Measurements from ENCODE around the gene CMIP.

Gene CMIP

DNA sequence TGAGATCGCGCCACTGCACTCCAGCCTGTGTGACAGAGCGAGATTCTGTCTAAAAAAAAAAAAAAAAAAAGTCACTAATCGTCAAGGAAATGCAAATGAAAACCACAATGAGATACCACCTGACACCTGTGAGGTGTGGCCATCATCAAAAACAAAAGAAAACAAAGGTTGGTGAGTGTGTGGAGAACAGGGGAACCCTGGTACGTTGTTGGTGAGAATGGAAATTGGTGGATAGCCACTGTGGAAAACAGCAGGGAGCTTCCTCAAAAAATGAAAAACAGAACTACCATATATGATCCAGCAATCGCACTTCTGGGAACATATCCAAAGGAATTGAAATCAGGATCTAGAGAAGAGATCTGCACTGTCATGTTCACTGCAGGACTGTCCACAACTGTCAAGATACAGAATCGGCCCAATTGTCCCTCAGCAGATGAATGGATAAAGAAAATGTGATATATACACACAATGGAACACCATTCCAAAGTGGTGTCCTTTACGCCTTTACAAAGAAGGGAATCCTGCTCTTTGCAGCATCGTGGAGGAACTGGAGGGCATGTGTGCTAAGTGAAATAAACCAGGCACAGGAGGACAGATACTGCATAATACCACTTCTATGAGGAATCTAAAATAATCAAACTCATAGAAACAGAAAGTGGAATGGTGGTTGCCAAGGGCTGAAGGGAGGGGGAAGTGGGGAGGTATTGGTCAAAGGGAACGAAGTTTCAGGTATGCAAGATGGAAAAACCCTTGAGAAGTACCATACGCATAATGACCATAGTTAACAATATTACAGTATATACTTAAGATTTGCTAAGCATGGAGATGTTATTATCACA is 271.0 kb downstream of the CMIP start:
- no peaks in the 10 kb centered on the region for H3K79me2 ChIP-seq
- TF ChIP-seq, protein P1, sequence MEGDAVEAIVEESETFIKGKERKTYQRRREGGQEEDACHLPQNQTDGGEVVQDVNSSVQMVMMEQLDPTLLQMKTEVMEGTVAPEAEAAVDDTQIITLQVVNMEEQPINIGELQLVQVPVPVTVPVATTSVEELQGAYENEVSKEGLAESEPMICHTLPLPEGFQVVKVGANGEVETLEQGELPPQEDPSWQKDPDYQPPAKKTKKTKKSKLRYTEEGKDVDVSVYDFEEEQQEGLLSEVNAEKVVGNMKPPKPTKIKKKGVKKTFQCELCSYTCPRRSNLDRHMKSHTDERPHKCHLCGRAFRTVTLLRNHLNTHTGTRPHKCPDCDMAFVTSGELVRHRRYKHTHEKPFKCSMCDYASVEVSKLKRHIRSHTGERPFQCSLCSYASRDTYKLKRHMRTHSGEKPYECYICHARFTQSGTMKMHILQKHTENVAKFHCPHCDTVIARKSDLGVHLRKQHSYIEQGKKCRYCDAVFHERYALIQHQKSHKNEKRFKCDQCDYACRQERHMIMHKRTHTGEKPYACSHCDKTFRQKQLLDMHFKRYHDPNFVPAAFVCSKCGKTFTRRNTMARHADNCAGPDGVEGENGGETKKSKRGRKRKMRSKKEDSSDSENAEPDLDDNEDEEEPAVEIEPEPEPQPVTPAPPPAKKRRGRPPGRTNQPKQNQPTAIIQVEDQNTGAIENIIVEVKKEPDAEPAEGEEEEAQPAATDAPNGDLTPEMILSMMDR (IDR thresholded peaks at IDR 0.05) = no peak
- no peak overlapping the region for H3K27ac ChIP-seq
- H3K9me3 ChIP-seq (ENCODE audit: control insufficient read depth, low read length) = no peaks in the 10 kb centered on the region
- no peak overlapping the region for H3K4me2 ChIP-seq (ENCODE audit: low read length)
- H3K4me1 ChIP-seq = no peaks in the 10 kb centered on the region
- H3K4me3 ChIP-seq (ENCODE audit: low read depth, low read length) = no peak overlapping the region
- H3K27me3 ChIP-seq (ENCODE audit: control insufficient read depth, insufficient read depth, low read length) = no peaks in the 10 kb centered on the region
- H2AFZ ChIP-seq = no peak overlapping the region
- no peak overlapping the region for H3K9ac ChIP-seq
- no peaks in the 10 kb centered on the region for H3K36me3 ChIP-seq (ENCODE audit: control insufficient read depth, insufficient read depth, low read length)

DNA sequence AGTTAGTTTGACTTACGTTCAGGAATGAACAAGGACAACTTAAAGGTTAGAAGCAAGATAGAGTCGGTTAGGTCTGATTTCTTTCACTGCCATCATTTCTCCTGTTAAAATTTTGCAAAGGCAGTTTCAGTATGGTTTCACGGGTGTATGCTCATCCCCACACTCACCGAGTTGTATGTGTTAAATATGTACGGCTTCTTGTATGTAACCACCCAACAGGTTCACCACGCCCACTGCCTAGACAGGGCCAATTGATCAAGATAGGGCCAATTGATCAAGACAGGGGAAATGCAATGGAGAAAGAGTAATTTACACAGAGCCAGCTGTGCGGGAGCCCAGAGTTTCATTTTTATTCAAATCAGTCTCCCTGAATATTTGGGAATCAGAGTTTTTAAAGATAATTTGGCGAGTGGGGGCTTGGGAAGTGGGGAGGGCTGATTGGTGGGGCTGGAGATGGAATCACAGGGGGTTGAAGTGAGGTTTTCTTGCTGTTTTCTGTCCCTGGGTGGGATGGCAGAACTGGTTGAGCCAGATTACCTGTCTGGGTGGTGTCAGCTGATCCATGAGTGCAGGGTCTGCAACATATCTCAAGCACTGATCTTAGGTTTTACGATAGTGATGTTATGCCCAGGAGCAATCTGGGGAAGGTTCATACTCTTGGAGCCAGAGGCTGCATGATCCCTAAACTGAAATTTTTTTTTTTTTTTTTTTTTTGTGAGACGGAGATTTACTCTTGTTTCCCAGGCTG is 272.0 kb downstream of the CMIP start:
- Histone ChIP-seq H3K4me1 (no peaks in the 10 kb centered on the region), H2AFZ (no peak overlapping the region), H3K4me3 (ENCODE audit: low read depth, low read length) (no peak overlapping the region)

DNA sequence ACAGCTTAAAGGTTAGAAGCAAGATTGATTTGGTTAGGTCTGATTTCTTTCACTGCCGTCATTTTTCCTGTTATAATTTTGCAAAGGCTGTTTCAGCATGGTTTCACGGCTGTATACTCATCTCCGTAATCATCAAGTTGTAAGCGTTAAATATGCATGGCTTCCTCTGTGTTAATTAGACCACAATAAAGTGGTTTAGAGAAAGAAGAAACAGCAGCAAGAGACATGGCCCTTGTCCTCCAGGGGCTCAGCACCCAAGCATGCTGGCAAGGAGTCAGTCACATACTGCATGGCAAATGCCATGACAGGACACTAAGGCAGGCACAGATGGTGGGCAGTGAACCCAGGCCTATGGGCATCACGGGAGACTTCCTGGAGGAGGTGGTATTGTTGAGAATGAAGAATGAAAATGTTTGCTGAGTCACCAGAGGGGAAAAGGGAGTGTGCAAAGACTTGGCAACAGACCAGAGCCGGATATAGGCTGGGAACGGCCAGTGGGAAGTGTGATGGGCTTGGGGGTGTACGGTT is 273.1 kb downstream of the CMIP start:
- H3K27me3 ChIP-seq (ENCODE audit: control insufficient read depth, insufficient read depth, low read length) = no peaks in the 10 kb centered on the region
- H3K9ac ChIP-seq = no peak overlapping the region
- H3K9me3 ChIP-seq (ENCODE audit: control insufficient read depth, low read length) = no peaks in the 10 kb centered on the region
- H3K4me2 ChIP-seq (ENCODE audit: low read length) = no peak overlapping the region
- no peak overlapping the region for H3K27ac ChIP-seq
- H3K4me3 ChIP-seq (ENCODE audit: low read depth, low read length) = no peak overlapping the region
- H3K36me3 ChIP-seq (ENCODE audit: control insufficient read depth, insufficient read depth, low read length) = no peaks in the 10 kb centered on the region
- TF ChIP-seq, protein P1 (IDR thresholded peaks at IDR 0.05) = no peak
- H3K4me1 ChIP-seq = no peaks in the 10 kb centered on the region
- no peak overlapping the region for H2AFZ ChIP-seq
- H3K79me2 ChIP-seq = no peaks in the 10 kb centered on the region

More for the DNA sequence above, 272.0 kb downstream of the CMIP start:
- Histone ChIP-seq H3K4me2 (ENCODE audit: low read length) (no peak overlapping the region), H3K79me2 (no peaks in the 10 kb centered on the region), H3K9me3 (ENCODE audit: control insufficient read depth, low read length) (no peaks in the 10 kb centered on the region), H3K9ac (no peak overlapping the region), H3K27ac (no peak overlapping the region), H3K36me3 (ENCODE audit: control insufficient read depth, insufficient read depth, low read length) (no peaks in the 10 kb centered on the region), H3K27me3 (ENCODE audit: control insufficient read depth, insufficient read depth, low read length) (no peaks in the 10 kb centered on the region)
- TF ChIP-seq, protein P1 (IDR thresholded peaks at IDR 0.05) = no peak

DNA sequence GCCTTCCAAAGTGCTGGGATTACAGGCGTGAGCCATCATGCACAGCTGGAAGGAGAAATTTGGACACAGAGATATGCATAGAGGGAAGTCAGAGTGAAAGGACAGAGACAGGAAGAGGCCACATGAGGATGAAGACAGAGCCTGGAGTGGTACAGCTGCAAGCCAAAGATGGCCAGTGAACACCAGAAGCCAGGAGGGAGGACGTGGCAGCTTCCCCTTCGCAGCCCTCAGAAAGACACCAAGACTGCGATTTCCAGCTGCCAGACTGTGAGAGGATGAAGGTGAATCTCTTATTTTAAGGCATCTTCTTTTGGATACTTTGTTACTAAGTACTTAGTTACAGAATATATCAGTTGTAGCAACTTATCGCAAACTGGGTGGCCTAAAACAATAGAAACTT is 274.0 kb downstream of the CMIP start:
- no peak overlapping the region for H3K4me3 ChIP-seq (ENCODE audit: low read depth, low read length)
- no peaks in the 10 kb centered on the region for H3K9me3 ChIP-seq (ENCODE audit: control insufficient read depth, low read length)
- no peaks in the 10 kb centered on the region for H3K4me1 ChIP-seq
- no peak overlapping the region for H3K4me2 ChIP-seq (ENCODE audit: low read length)
- H3K27me3 ChIP-seq (ENCODE audit: control insufficient read depth, insufficient read depth, low read length) = no peaks in the 10 kb centered on the region
- H3K36me3 ChIP-seq (ENCODE audit: control insufficient read depth, insufficient read depth, low read length) = no peaks in the 10 kb centered on the region
- no peak overlapping the region for H3K27ac ChIP-seq
- H3K9ac ChIP-seq = no peak overlapping the region
- no peaks in the 10 kb centered on the region for H3K79me2 ChIP-seq
- H2AFZ ChIP-seq = peak overlapping the region; percentile 43
- TF ChIP-seq, protein P1 (IDR thresholded peaks at IDR 0.05) = no peak

Data from parathyroid adenoma (tissue), 2 donors.